ENCODE measurements around the gene IFT88. TPM values are rescaled to one million over a fixed set of nuclear protein-coding genes. Genes with fewer than 3 reads are reported as not detected.

The IFT88 gene
- polyA plus RNA-seq (ENCODE audit: insufficient read length in 4 of 4): 10 to 100 TPM; 22.7 to 43.9 (median 38.8) TPM

- DNase-seq (ENCODE audit: low read depth in 4 of 4, low spot score in 3 of 4): peak; percentile 76 to 82 (median 78)
Measured at GRCh38 chr13:20566898-20567874, at the start of gene IFT88. IFT88 (plus strand) TSS chr13:20567157; CDS start chr13:20574386, 7,229 bp downstream.

GRCh38 chr13:20518660-20519100 lies 48.3 kb upstream of the IFT88 start:
- no peak for DNase-seq (ENCODE audit: low read depth in 4 of 4, low spot score in 3 of 4)

- no peak for DNase-seq (ENCODE audit: low read depth in 4 of 4, low spot score in 3 of 4)
Measured at GRCh38 chr13:20519875-20520274, 47.1 kb upstream of the IFT88 start.

- no peak for DNase-seq (ENCODE audit: low read depth in 4 of 4, low spot score in 3 of 4)
Measured at GRCh38 chr13:20521364-20522115, 45.4 kb upstream of the IFT88 start.

GRCh38 chr13:20525144-20525600 lies 41.8 kb upstream of the IFT88 start:
- DNase-seq (ENCODE audit: low read depth in 4 of 4, low spot score in 3 of 4): no peak

GRCh38 chr13:20525601-20526544 lies 41.1 kb upstream of the IFT88 start, which contains the start of gene CRYL1:
CRYL1 (minus strand) TSS chr13:20525857; CDS start chr13:20525794, 63 bp downstream.
- DNase-seq (ENCODE audit: low read depth in 4 of 4, low spot score in 3 of 4): no peak

- no peak for DNase-seq (ENCODE audit: low read depth in 4 of 4, low spot score in 3 of 4)
Measured at GRCh38 chr13:20526664-20527063, 40.3 kb upstream of the IFT88 start.

GRCh38 chr13:20528452-20528851 lies 38.5 kb upstream of the IFT88 start:
- DNase-seq (ENCODE audit: low read depth in 4 of 4, low spot score in 3 of 4): no peak

GRCh38 chr13:20534038-20534608 lies 32.8 kb upstream of the IFT88 start:
- no peak for DNase-seq (ENCODE audit: low read depth in 4 of 4, low spot score in 3 of 4)

GRCh38 chr13:20536992-20537391 lies 30.0 kb upstream of the IFT88 start:
- DNase-seq (ENCODE audit: low read depth in 4 of 4, low spot score in 3 of 4): no peak

GRCh38 chr13:20544201-20544923 lies 22.6 kb upstream of the IFT88 start:
- no peak for DNase-seq (ENCODE audit: low read depth in 4 of 4, low spot score in 3 of 4)

- DNase-seq (ENCODE audit: low read depth in 4 of 4, low spot score in 3 of 4): no peak
Measured at GRCh38 chr13:20546556-20546955, 20.4 kb upstream of the IFT88 start.

GRCh38 chr13:20547479-20547908 lies 19.5 kb upstream of the IFT88 start:
- no peak for DNase-seq (ENCODE audit: low read depth in 4 of 4, low spot score in 3 of 4)

GRCh38 chr13:20550799-20551198 lies 16.2 kb upstream of the IFT88 start:
- DNase-seq (ENCODE audit: low read depth in 4 of 4, low spot score in 3 of 4): no peak

GRCh38 chr13:20553311-20553710 lies 13.6 kb upstream of the IFT88 start:
- DNase-seq (ENCODE audit: low read depth in 4 of 4, low spot score in 3 of 4): no peak

GRCh38 chr13:20558982-20559381 lies 8.0 kb upstream of the IFT88 start:
- DNase-seq (ENCODE audit: low read depth in 4 of 4, low spot score in 3 of 4): no peak

- no peak for DNase-seq (ENCODE audit: low read depth in 4 of 4, low spot score in 3 of 4)
Measured at GRCh38 chr13:20559659-20560356, 7.1 kb upstream of the IFT88 start.

GRCh38 chr13:20561741-20562140 lies 5.2 kb upstream of the IFT88 start:
- DNase-seq (ENCODE audit: low read depth in 4 of 4, low spot score in 3 of 4): no peak

Measured in left renal pelvis (tissue), 4 donors.